CD4-positive, alpha-beta T cell (primary cell): ENCODE results near the gene DNAJC17. TPM values are rescaled to one million over a fixed set of nuclear protein-coding genes. Genes with fewer than 3 reads are reported as not detected.

ENCODE experiments used
- ATAC-seq: fragments of 200-7000 bp; cut with Tn5 transposase; one replicate; pipeline ENCODE4 v1.10.0; 2022; ENCODE audit warnings: mild to moderate bottlenecking; ENCODE audit not compliant: poor library complexity
- CTCF ChIA-PET: fragments of 350-600 bp; sonication (Branson Sonifier 250); formaldehyde crosslinking; loops from one replicate; lab custom pipeline; 2021; ENCODE audit warnings: antibody characterized with exemption, inconsistent platforms; lab: Charles Lee
- POLR2A ChIA-PET: fragments of 350-600 bp; sonication (Branson Sonifier 250); formaldehyde crosslinking; loops from one replicate; lab custom pipeline; 2021; ENCODE audit warnings: antibody characterized with exemption, inconsistent platforms; lab: Charles Lee
- DNase-seq, 14 experiments: peaks; one replicate each; pipeline ENCODE4 v3.0.0-alpha.2; 2013 to 2020; ENCODE audit warnings: mixed read lengths in 2 of 14
- H3K27ac ChIP-seq, 2 donors: one replicate each; pipeline versions ENCODE4 v1.5.1 to v1.7.0; 2013; ENCODE audit warnings: low read length in 2 of 2, low read depth in 1 of 2, mild to moderate bottlenecking in 1 of 2
- H3K27me3 ChIP-seq, 2 experiments: 1 replicate in 1 of 2; 2 replicates in 1 of 2; pipeline versions ENCODE4 v1.6.1 to v1.7.0; 2013; ENCODE audit warnings: low read length in 2 of 2, control low read depth in 1 of 2, mild to moderate bottlenecking in 1 of 2, moderate library complexity in 1 of 2; ENCODE audit not compliant: insufficient read depth in 2 of 2, control insufficient read depth in 1 of 2
- H3K36me3 ChIP-seq: one replicate; pipeline ENCODE4 v1.6.1; 2013; ENCODE audit warnings: low read length, control low read depth; ENCODE audit not compliant: insufficient read depth
- H3K4me1 ChIP-seq: one replicate; pipeline ENCODE4 v1.6.1; 2013; ENCODE audit warnings: low read length, control low read depth; ENCODE audit not compliant: insufficient read depth
- H3K4me3 ChIP-seq: one replicate; pipeline ENCODE4 v1.5.1; 2013; ENCODE audit warnings: mild to moderate bottlenecking, low read length, moderate library complexity
- H3K9me3 ChIP-seq, 2 experiments: 1 replicate in 1 of 2; 2 replicates in 1 of 2; pipeline versions ENCODE4 v1.6.1 to v1.7.0; 2013; ENCODE audit warnings: low read length in 2 of 2, mild to moderate bottlenecking in 2 of 2, control low read depth in 1 of 2, moderate library complexity in 1 of 2; ENCODE audit not compliant: control insufficient read depth in 1 of 2, insufficient read depth in 1 of 2
- H3K27ac Mint-ChIP-seq: one replicate; pipeline ENCODE4 v1.8.0; 2020; ENCODE audit warnings: mixed read lengths
- H3K27me3 Mint-ChIP-seq: one replicate; pipeline ENCODE4 v1.8.0; 2021; ENCODE audit warnings: mixed read lengths
- H3K36me3 Mint-ChIP-seq: one replicate; pipeline ENCODE4 v1.8.0; 2021; ENCODE audit warnings: low read depth, mixed read lengths
- H3K4me1 Mint-ChIP-seq: one replicate; pipeline ENCODE4 v1.8.0; 2021; ENCODE audit warnings: low read depth, mixed read lengths
- H3K4me3 Mint-ChIP-seq: one replicate; pipeline ENCODE4 v1.8.0; 2020; ENCODE audit warnings: mild to moderate bottlenecking, mixed read lengths
- H3K9me3 Mint-ChIP-seq: one replicate; pipeline ENCODE4 v1.8.0; 2020; ENCODE audit warnings: mixed read lengths
- intact Hi-C, 2 experiments: fragments of 100-400 bp; cut with DNase I in 1 of 2; cut with micrococcal nuclease in 1 of 2; formaldehyde crosslinking; loops; one replicate each; pipeline versions ENCODE4 v1.15.1 to v1.9.0; 2023 to 2025; cut with DNase I, micrococcal nuclease
- total RNA-seq, 174 experiments: library from RNA in 2 of 174; stranded (reverse) in 2 of 174; gene quantifications; one replicate each; pipeline ENCODE4 v1.2.3 and lab custom pipeline; 2021 to 2026
- TF ChIP-seq, protein P1 (sequence below): fragments of 200-600 bp; IDR thresholded peaks from one replicate; pipeline ENCODE4 v1.8.0; 2022; ENCODE audit warnings: antibody characterized with exemption, mild to moderate bottlenecking

DNAJC17 gene
- total RNA-seq, 2 experiments from 2014 or later, result 14.4 to 17.9 TPM

DNA sequence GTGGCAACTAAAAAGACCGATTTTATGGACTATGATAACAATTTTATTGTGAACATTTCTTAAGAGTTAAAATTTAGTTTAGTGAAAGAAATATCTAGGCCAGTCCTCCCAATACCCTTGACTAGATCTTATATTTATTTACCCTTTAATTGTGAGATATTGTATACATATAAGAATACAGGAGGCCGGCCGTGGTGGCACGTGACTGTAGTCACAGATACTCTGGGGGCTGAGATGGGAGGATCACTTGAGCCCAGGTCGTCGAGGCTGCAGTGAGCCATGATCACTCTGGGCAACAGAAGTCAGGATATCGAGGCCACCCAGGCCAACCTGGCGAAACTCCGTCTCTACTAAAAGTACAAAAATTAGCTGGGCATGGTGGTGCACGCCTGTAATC, 51.5 kb downstream of the DNAJC17 start:
- ChIA-PET CTCF (interaction anchor here (0.9 to 1.4 kb wide), 2 partner anchors 12 to 13 kb away, joined by 3 read pairs; partner anchors contain the start of gene C15orf62), POLR2A (interaction anchor here (0.8 to 1.2 kb wide), 2 partner anchors 61 to 314 kb away, joined by 3 to 4 read pairs; partner anchors contain the start of gene RAD51)
- peaks cover 29% of the 10 kb centered on the region for H3K36me3 Mint-ChIP-seq
- no peaks in the 10 kb centered on the region for H3K9me3 Mint-ChIP-seq
- Histone ChIP-seq H3K27me3 (no peaks in the 10 kb centered on the region), H3K36me3 (peaks cover 21% of the 10 kb centered on the region), H3K4me1 (peaks cover 30% of the 10 kb centered on the region), H3K27ac (peak overlapping the region; percentile 65 to 71), H3K4me3 (peak overlapping the region; percentile 95), H3K9me3 (no peaks in the 10 kb centered on the region)
- peaks cover 30% of the 10 kb centered on the region for H3K4me1 Mint-ChIP-seq
- peak overlapping the region; percentile 98 for H3K4me3 Mint-ChIP-seq
- TF ChIP-seq, protein P1, sequence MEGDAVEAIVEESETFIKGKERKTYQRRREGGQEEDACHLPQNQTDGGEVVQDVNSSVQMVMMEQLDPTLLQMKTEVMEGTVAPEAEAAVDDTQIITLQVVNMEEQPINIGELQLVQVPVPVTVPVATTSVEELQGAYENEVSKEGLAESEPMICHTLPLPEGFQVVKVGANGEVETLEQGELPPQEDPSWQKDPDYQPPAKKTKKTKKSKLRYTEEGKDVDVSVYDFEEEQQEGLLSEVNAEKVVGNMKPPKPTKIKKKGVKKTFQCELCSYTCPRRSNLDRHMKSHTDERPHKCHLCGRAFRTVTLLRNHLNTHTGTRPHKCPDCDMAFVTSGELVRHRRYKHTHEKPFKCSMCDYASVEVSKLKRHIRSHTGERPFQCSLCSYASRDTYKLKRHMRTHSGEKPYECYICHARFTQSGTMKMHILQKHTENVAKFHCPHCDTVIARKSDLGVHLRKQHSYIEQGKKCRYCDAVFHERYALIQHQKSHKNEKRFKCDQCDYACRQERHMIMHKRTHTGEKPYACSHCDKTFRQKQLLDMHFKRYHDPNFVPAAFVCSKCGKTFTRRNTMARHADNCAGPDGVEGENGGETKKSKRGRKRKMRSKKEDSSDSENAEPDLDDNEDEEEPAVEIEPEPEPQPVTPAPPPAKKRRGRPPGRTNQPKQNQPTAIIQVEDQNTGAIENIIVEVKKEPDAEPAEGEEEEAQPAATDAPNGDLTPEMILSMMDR, result no peak
- DNase-seq, result no peak
- no peak for ATAC-seq
- no peaks in the 10 kb centered on the region for H3K27me3 Mint-ChIP-seq
- intact Hi-C loops, result loop anchor here (1.0 to 10.0 kb wide), 6 partner anchors 51 to 529 kb away; partner anchors contain the start of genes CCDC32 (in 2 of the 2), DNAJC17 (in 2 of the 2), RAD51 (in 2 of the 2) and ZFYVE19 (in 2 of the 2)
- H3K27ac Mint-ChIP-seq, result peak overlapping the region; percentile 98

DNA sequence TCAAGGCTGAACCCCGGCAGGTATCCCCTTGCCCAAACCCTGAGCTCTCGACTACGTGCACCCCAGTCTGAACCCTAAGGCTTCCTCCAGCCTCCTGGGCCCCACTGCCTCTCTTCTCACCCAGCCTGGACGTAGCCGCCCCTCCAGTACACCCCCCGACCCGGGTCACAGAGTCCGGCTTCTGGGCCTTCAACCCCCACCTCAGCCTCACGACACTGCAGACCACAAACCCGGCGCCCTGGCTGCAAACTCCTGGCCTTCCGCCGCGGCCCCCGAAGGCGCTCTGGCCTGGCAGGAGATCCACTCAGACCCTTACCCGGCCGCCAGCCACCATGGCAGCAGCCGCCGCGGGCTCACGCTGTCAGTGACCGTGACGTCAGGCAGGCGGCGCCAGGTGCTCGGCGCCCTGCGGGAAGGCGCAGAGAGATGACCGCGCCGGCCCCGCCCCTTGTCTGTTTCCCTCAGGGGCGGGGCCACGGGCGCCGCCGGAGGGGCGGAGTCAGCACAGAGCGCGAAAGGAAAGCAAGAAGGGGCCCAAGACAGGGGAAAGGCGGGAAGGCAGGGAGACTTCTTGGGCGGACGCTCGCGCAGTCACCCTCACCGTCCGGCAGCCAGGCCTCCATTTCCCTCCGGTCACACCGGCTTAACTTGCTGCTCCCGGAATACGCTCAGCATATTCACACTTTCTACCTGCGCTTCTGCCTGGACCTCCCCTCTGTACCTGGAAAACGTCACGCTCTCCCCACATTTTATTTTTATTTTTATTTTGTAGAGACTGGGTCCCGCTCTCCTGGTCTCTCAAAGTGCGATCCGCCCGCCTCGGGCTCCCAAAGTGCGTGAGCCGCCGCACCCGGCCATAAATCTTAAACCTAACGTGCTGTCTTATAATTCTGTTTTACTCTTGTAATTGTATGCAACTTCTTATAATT, 52.1 kb downstream of the DNAJC17 start, which contains the start of gene RMDN3:
TSS of gene RMDN3 (minus strand) at position 372 of the 929 bp plus-strand sequence. CDS start 471 bp downstream, outside the sequence.
- Mint-ChIP-seq H3K9me3 (no peaks in the 10 kb centered on the region), H3K27me3 (no peaks in the 10 kb centered on the region), H3K4me1 (peaks cover 30% of the 10 kb centered on the region), H3K27ac (peak within 1 kb of the TSS; percentile 98), H3K4me3 (peak within 1 kb of the TSS; percentile 98), H3K36me3 (peaks cover 33% of the 10 kb centered on the region)
- POLR2A ChIA-PET, result interaction anchor here (1.0 to 1.2 kb wide), 3 partner anchors 14 to 314 kb away, joined by 3 to 5 read pairs (median 3); partner anchors contain the start of gene C15orf62
- CTCF ChIA-PET, result interaction anchor here (1.2 to 1.5 kb wide), 3 partner anchors 11 to 28 kb away, joined by 3 to 5 read pairs (median 3); partner anchors contain the start of gene C15orf62
- peak within 1 kb of the TSS; percentile 65 to 78 for H3K27ac ChIP-seq
- peaks cover 26% of the 10 kb centered on the region for H3K36me3 ChIP-seq
- no peaks in the 10 kb centered on the region for H3K27me3 ChIP-seq
- intact Hi-C loops, result loop anchor here (1.0 to 10.0 kb wide), 6 partner anchors 52 to 530 kb away; partner anchors contain the start of genes CCDC32 (in 2 of the 2), DNAJC17 (in 2 of the 2), RAD51 (in 2 of the 2) and ZFYVE19 (in 2 of the 2)
- TF ChIP-seq, protein P1, result no peak
- peak; percentile 95 for ATAC-seq
- H3K4me1 ChIP-seq, result peaks cover 30% of the 10 kb centered on the region
- peak within 1 kb of the TSS; percentile 95 for H3K4me3 ChIP-seq
- no peaks in the 10 kb centered on the region for H3K9me3 ChIP-seq
- DNase-seq, result peak; percentile 86 to 97 (median 92)

DNA sequence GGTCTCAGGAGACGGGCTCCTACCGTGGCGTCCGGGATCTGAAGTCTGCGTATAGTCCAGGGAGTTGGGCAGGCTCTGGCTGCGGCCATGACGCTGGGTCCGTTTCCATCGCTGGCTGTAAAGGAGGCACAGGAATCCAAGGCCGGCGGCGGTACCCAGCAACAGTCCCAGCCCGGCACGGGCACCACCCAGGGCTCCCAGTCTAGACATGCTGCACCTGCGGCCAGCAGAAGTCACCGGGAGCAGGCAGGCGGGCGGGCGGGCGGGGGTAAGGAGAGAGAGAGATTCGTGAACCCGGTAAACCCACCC, 52.7 kb downstream of the DNAJC17 start:
- Mint-ChIP-seq H3K27ac (peak overlapping the region; percentile 98), H3K36me3 (peaks cover 37% of the 10 kb centered on the region), H3K4me3 (peak overlapping the region; percentile 98), H3K27me3 (no peaks in the 10 kb centered on the region), H3K9me3 (no peaks in the 10 kb centered on the region), H3K4me1 (peaks cover 30% of the 10 kb centered on the region)
- Histone ChIP-seq H3K9me3 (no peaks in the 10 kb centered on the region), H3K4me3 (peak overlapping the region; percentile 95), H3K36me3 (peaks cover 28% of the 10 kb centered on the region), H3K4me1 (peaks cover 30% of the 10 kb centered on the region), H3K27me3 (no peaks in the 10 kb centered on the region), H3K27ac (peak overlapping the region; percentile 65 to 78)
- CTCF ChIA-PET, result interaction anchor here (1.2 to 1.5 kb wide), 2 partner anchors 10 to 28 kb away, joined by 3 to 5 read pairs; no protein-coding TSS in a partner anchor
- ATAC-seq (peak; percentile 9), DNase-seq (peak in 5 of 14 experiments; percentile 19 to 58 (median 27))
- TF ChIP-seq, protein P1, result no peak
- POLR2A ChIA-PET, result interaction anchor here (1.0 to 1.2 kb wide), 2 partner anchors 14 to 60 kb away, joined by 3 to 5 read pairs; partner anchors contain the start of gene C15orf62
- intact Hi-C loops, result loop anchor here (2.0 to 10.0 kb wide), 3 partner anchors 52 to 530 kb away; partner anchors contain the start of genes CCDC32 (in 2 of the 2), DNAJC17 (in 1 of the 2) and ZFYVE19 (in 1 of the 2)
